Stimulated activated CD4-positive, alpha-beta T cell treated with anti-CD3 and anti-CD28 coated beads, TNF-alpha, amount 100 ng/mL, for 24 hours (primary cell): ENCODE measurements around the gene ZNF831.
A peak's percentile ranks its signal among the peaks of the same experiment; 100 is the strongest.

Source experiments
- DNase-seq, 3 experiments: peaks; one replicate each; pipeline ENCODE4 v3.0.0-alpha.2; 2020; ENCODE audit warnings: low read depth in 3 of 3

The ZNF831 gene

GRCh38 chr20:59179988-59180387 is 16.4 kb downstream of the ZNF831 start:
- no peak for DNase-seq

- no peak for DNase-seq
Observed at GRCh38 chr20:59181936-59182335, 18.3 kb downstream of the ZNF831 start.

GRCh38 chr20:59182401-59183044 is 18.9 kb downstream of the ZNF831 start:
- DNase-seq = no peak

- DNase-seq = no peak
Observed at GRCh38 chr20:59183751-59184150, 20.1 kb downstream of the ZNF831 start.

GRCh38 chr20:59184880-59185447 is 21.3 kb downstream of the ZNF831 start:
- DNase-seq = peak in 1 of 3 experiments; percentile 33

GRCh38 chr20:59185809-59186208 is 22.2 kb downstream of the ZNF831 start:
- no peak for DNase-seq

- no peak for DNase-seq
Observed at GRCh38 chr20:59190466-59190865, 26.8 kb downstream of the ZNF831 start.

GRCh38 chr20:59191036-59191755 is 27.6 kb downstream of the ZNF831 start:
- no peak for DNase-seq

GRCh38 chr20:59191756-59192532 is 28.3 kb downstream of the ZNF831 start:
- no peak for DNase-seq

GRCh38 chr20:59192533-59192896 is 28.9 kb downstream of the ZNF831 start:
- DNase-seq = no peak

GRCh38 chr20:59193325-59193724 is 29.7 kb downstream of the ZNF831 start:
- no peak for DNase-seq

- no peak for DNase-seq
Observed at GRCh38 chr20:59194023-59194935, 30.7 kb downstream of the ZNF831 start.

GRCh38 chr20:59195316-59195993 is 31.8 kb downstream of the ZNF831 start:
- no peak for DNase-seq

GRCh38 chr20:59204165-59204894 is 40.7 kb downstream of the ZNF831 start:
- no peak for DNase-seq

GRCh38 chr20:59205044-59205443 is 41.4 kb downstream of the ZNF831 start:
- no peak for DNase-seq

- no peak for DNase-seq
Observed at GRCh38 chr20:59207235-59207634, 43.6 kb downstream of the ZNF831 start.

- peak; percentile 60 to 79 (median 76) for DNase-seq
Observed at GRCh38 chr20:59207742-59208357, 44.2 kb downstream of the ZNF831 start.

- no peak for DNase-seq
Observed at GRCh38 chr20:59210186-59210585, 46.6 kb downstream of the ZNF831 start.

- DNase-seq = no peak
Observed at GRCh38 chr20:59211208-59211765, 47.7 kb downstream of the ZNF831 start.
